Common myeloid progenitor, CD34-positive (primary cell): Measurements from ENCODE around the gene ASB13.

Experiments used
- CTCF ChIA-PET: fragments of 350-600 bp; sonication (Branson Sonifier 250); formaldehyde crosslinking; loops from one replicate; lab custom pipeline; 2021; ENCODE audit warnings: antibody characterized with exemption; lab: Charles Lee
- POLR2A ChIA-PET: fragments of 350-600 bp; sonication (Branson Sonifier 250); formaldehyde crosslinking; loops from one replicate; lab custom pipeline; 2021; ENCODE audit warnings: antibody characterized with exemption; lab: Charles Lee
- DNase-seq, 3 donors: peaks; one replicate each; pipeline versions ENCODE4 v3.0.0 to v3.0.0-alpha.2; 2013
- H3K27ac ChIP-seq, 2 experiments: 1 replicate in 1 of 2; 2 replicates in 1 of 2; pipeline ENCODE4 v1.7.0; 2013; ENCODE audit warnings: inconsistent platforms in 2 of 2, low read length in 2 of 2, mild to moderate bottlenecking in 2 of 2, low read depth in 1 of 2, moderate library complexity in 1 of 2; ENCODE audit not compliant: severe bottlenecking in 2 of 2, insufficient read depth in 1 of 2, poor library complexity in 1 of 2
- H3K27me3 ChIP-seq, 5 experiments: replicated peaks in 2 of 5; 1 replicate in 3 of 5; 2 replicates in 2 of 5; pipeline versions ENCODE4 v1.6.1 to v1.7.0; 2013; ENCODE audit warnings: low read length in 4 of 5, mild to moderate bottlenecking in 2 of 5, moderate library complexity in 2 of 5, inconsistent platforms in 1 of 5; ENCODE audit not compliant: insufficient read depth in 5 of 5, control insufficient read depth in 4 of 5
- H3K36me3 ChIP-seq, 4 experiments: 1 replicate in 2 of 4; 2 replicates in 2 of 4; pipeline versions ENCODE4 v1.6.1 to v1.7.0; 2013; ENCODE audit warnings: low read length in 3 of 4, control low read depth in 1 of 4, mild to moderate bottlenecking in 1 of 4; ENCODE audit not compliant: control insufficient read depth in 4 of 4, insufficient read depth in 4 of 4
- H3K4me1 ChIP-seq, 4 experiments: 1 replicate in 3 of 4; 2 replicates in 1 of 4; pipeline versions ENCODE4 v1.6.1 to v1.7.1; 2013; ENCODE audit warnings: low read length in 3 of 4, mild to moderate bottlenecking in 3 of 4, control low read depth in 1 of 4, inconsistent platforms in 1 of 4, moderate library complexity in 1 of 4; ENCODE audit not compliant: control insufficient read depth in 4 of 4, insufficient read depth in 4 of 4; ENCODE audit errors: control extremely low read depth in 1 of 4
- H3K4me3 ChIP-seq, 7 experiments: 1 replicate in 4 of 7; 2 replicates in 3 of 7; pipeline versions ENCODE4 v1.5.1 to v1.7.0; 2013; ENCODE audit warnings: mild to moderate bottlenecking in 7 of 7, low read length in 6 of 7, moderate library complexity in 6 of 7, inconsistent platforms in 2 of 7, low read depth in 2 of 7, control low read depth in 1 of 7; ENCODE audit not compliant: insufficient read depth in 4 of 7, control insufficient read depth in 1 of 7; ENCODE audit errors: extremely low read depth in 1 of 7
- H3K9me3 ChIP-seq, 5 experiments: 1 replicate in 4 of 5; 2 replicates in 1 of 5; pipeline versions ENCODE4 v1.6.1 to v1.7.1; 2013; ENCODE audit warnings: low read length in 4 of 5, mild to moderate bottlenecking in 2 of 5, inconsistent platforms in 1 of 5, low read depth in 1 of 5, moderate library complexity in 1 of 5; ENCODE audit not compliant: control insufficient read depth in 4 of 5, insufficient read depth in 2 of 5; ENCODE audit errors: control extremely low read depth in 1 of 5
- WGBS: methylation state at CpG from one replicate; pipeline ENCODE4 v1.1.5; 2013; ENCODE audit not compliant: insufficient coverage; 5-methylcytosine and 5-hydroxymethylcytosine counted together

The ASB13 gene

GRCh38 chr10:5643346-5644067 is 22.9 kb downstream of the ASB13 start:
- ChIA-PET CTCF (interaction anchor here (1.1 to 1.5 kb wide), 2 partner anchors 13 to 19 kb away, joined by 3 to 6 read pairs; no protein-coding TSS in a partner anchor), POLR2A (no interaction called here)
- Histone ChIP-seq H3K27ac (no peak overlapping the region), H3K27me3 (no peaks in the 10 kb centered on the region), H3K9me3 (no peaks in the 10 kb centered on the region), H3K4me1 (peaks cover 0 to 21% (median 5%) of the 10 kb centered on the region in 4 experiments), H3K36me3 (peaks cover 0 to 61% (median 45%) of the 10 kb centered on the region in 4 experiments), H3K4me3 (no peak overlapping the region)
- no peak for DNase-seq
- 98% methylated on average over 6 of the region's 8 CpGs for WGBS

GRCh38 chr10:5641501-5641900 is 24.9 kb downstream of the ASB13 start:
- H3K9me3 ChIP-seq = no peaks in the 10 kb centered on the region
- peaks cover 0 to 58% (median 38%) of the 10 kb centered on the region in 4 experiments for H3K36me3 ChIP-seq
- WGBS = 91% methylated on average over 24 of the region's 25 CpGs
- H3K4me3 ChIP-seq = no peak overlapping the region
- H3K4me1 ChIP-seq = peaks cover 0 to 11% (median 2%) of the 10 kb centered on the region in 4 experiments
- ChIA-PET CTCF (interaction anchor here (1.6 kb wide), 1 partner anchor 16 kb away, joined by 4 read pairs; no protein-coding TSS in a partner anchor), POLR2A (no interaction called here)
- H3K27me3 ChIP-seq = no peaks in the 10 kb centered on the region
- H3K27ac ChIP-seq = no peak overlapping the region
- no peak for DNase-seq

- POLR2A ChIA-PET = no interaction called here
- Histone ChIP-seq H3K9me3 (no peaks in the 10 kb centered on the region), H3K36me3 (peaks cover 0 to 58% (median 35%) of the 10 kb centered on the region in 4 experiments), H3K27me3 (no peaks in the 10 kb centered on the region), H3K4me1 (peaks cover 0 to 2% (median 0%) of the 10 kb centered on the region in 4 experiments), H3K4me3 (no peak overlapping the region), H3K27ac (no peak overlapping the region)
- CTCF ChIA-PET = no interaction called here
- WGBS = 99% methylated on average over 9 of the region's 13 CpGs
- DNase-seq = no peak
Observed at GRCh38 chr10:5640501-5640900, 25.9 kb downstream of the ASB13 start.

GRCh38 chr10:5640036-5640435 is 26.4 kb downstream of the ASB13 start:
- POLR2A ChIA-PET = no interaction called here
- Histone ChIP-seq H3K4me1 (no peaks in the 10 kb centered on the region), H3K9me3 (no peaks in the 10 kb centered on the region), H3K36me3 (peaks cover 0 to 58% (median 35%) of the 10 kb centered on the region in 4 experiments), H3K4me3 (no peak overlapping the region), H3K27me3 (no peaks in the 10 kb centered on the region), H3K27ac (no peak overlapping the region)
- CTCF ChIA-PET = no interaction called here
- WGBS = 98% methylated on average over 7 of the region's 12 CpGs
- no peak for DNase-seq

- no peak for DNase-seq
- H3K4me1 ChIP-seq = no peaks in the 10 kb centered on the region
- POLR2A ChIA-PET = no interaction called here
- H3K27ac ChIP-seq = no peak overlapping the region
- H3K27me3 ChIP-seq = no peaks in the 10 kb centered on the region
- H3K9me3 ChIP-seq = no peaks in the 10 kb centered on the region
- H3K4me3 ChIP-seq = no peak overlapping the region
- WGBS = 97% methylated on average over 17 of the region's 17 CpGs
- CTCF ChIA-PET = interaction anchor here (0.9 kb wide), 1 partner anchor 9 kb away, joined by 3 read pairs; no protein-coding TSS in a partner anchor
- H3K36me3 ChIP-seq = peaks cover 0 to 49% (median 34%) of the 10 kb centered on the region in 4 experiments
Observed at GRCh38 chr10:5639066-5639465, 27.3 kb downstream of the ASB13 start.

- 85% methylated on average over 3 of the region's 10 CpGs for WGBS
- CTCF ChIA-PET = interaction anchor here (0.9 kb wide), 1 partner anchor 8 kb away, joined by 3 read pairs; no protein-coding TSS in a partner anchor
- DNase-seq = no peak
- Histone ChIP-seq H3K27ac (no peak overlapping the region), H3K4me3 (no peak overlapping the region), H3K4me1 (no peaks in the 10 kb centered on the region), H3K36me3 (peaks cover 0 to 43% (median 32%) of the 10 kb centered on the region in 4 experiments), H3K9me3 (no peaks in the 10 kb centered on the region), H3K27me3 (no peaks in the 10 kb centered on the region)
- POLR2A ChIA-PET = no interaction called here
Observed at GRCh38 chr10:5638494-5638893, 27.9 kb downstream of the ASB13 start.

GRCh38 chr10:5634918-5635317 is 31.5 kb downstream of the ASB13 start:
- H3K9me3 ChIP-seq = no peaks in the 10 kb centered on the region

More at GRCh38 chr10:5634918-5635317, 31.5 kb downstream of the ASB13 start:
- CTCF ChIA-PET = interaction anchor here (1.0 to 3.4 kb wide), 2 partner anchors 11 to 30 kb away, joined by 3 to 19 read pairs; no protein-coding TSS in a partner anchor
- DNase-seq = no peak
- POLR2A ChIA-PET = interaction anchor here (0.5 kb wide), 1 partner anchor 21 kb away, joined by 3 read pairs; no protein-coding TSS in a partner anchor
- Histone ChIP-seq H3K27ac (no peak overlapping the region), H3K27me3 (no peaks in the 10 kb centered on the region), H3K36me3 (peaks cover 0 to 17% (median 14%) of the 10 kb centered on the region in 4 experiments), H3K4me1 (peaks cover 0 to 1% (median 0%) of the 10 kb centered on the region in 4 experiments), H3K4me3 (no peak overlapping the region)
- 100% methylated on average over 7 of the region's 7 CpGs for WGBS
